Mammary epithelial cell (primary cell): ENCODE data around the gene INTU.

Experiments
- CTCF ChIP-seq, 2 donors: IDR thresholded peaks in 1 of 2; conservative IDR thresholded peaks in 1 of 2; 2 replicates each; pipeline ENCODE4 v1.5.1; 2011 to 2012; ENCODE audit warnings: inconsistent platforms in 2 of 2, low read length in 2 of 2, mild to moderate bottlenecking in 2 of 2, control low read depth in 1 of 2, low read depth in 1 of 2; ENCODE audit not compliant: insufficient read depth in 1 of 2; ENCODE audit errors: extremely low read depth in 1 of 2
- EZH2 ChIP-seq: IDR thresholded peaks from 2 replicates; pipeline ENCODE4 v1.6.1; 2012; ENCODE audit warnings: low read length, inconsistent platforms, borderline replicate concordance

- TF ChIP-seq CTCF (conservative IDR thresholded peaks at IDR 0.05 in 1 of 2, IDR thresholded peaks at IDR 0.05 in 1 of 2; ENCODE audit: extremely low read depth in 1 of 2, insufficient read depth in 1 of 2, low read depth in 1 of 2, low read length in 2 of 2) = no peak
- TF ChIP-seq EZH2 = no peak
Measured at GRCh38 chr4:127759228-127759820, 126.6 kb downstream of the INTU start.
